Erythroblast (primary cell): ENCODE data around the gene ORAI2.

Source experiments
- GATA1 ChIP-seq: IDR thresholded peaks from 2 replicates; pipeline ENCODE4 v1.6.1; 2011; ENCODE audit warnings: low read depth, mild to moderate bottlenecking, control low read depth, low read length, moderate library complexity
- POLR2A ChIP-seq: IDR thresholded peaks from 2 replicates; pipeline ENCODE4 v1.6.1; 2011; ENCODE audit warnings: mild to moderate bottlenecking, low read length

GRCh38 chr7:102449136-102449535, 15.8 kb downstream of the ORAI2 start:
- TF ChIP-seq POLR2A (no peak), GATA1 (no peak)
